Measurements from ENCODE around the gene CNKSR2.

DNA sequence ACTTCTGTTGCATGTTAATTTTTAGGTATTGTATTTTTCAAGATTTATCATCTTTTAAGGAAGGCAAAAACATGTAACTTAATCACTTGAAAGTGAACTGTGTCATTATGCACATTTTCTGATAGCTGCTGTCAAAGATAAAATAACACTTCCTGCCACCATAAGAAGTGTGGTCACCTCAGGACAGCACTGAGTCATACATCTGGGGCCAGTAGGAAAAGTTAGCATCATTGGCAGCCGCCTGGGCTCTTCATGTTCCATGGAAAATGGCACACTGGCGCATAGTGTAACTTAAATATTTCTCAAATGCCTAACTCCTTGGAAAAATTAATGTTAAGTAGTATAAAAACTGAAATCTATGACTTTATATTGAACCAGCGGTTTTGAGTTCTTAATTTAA lies 24.2 kb downstream of the CNKSR2 start:
- TF ChIP-seq EZH2phosphoT487 (IDR thresholded peaks at IDR 0.05; ENCODE audit: insufficient read depth, low read depth) = no peak
- TF ChIP-seq EZH2 (IDR thresholded peaks at IDR 0.05; ENCODE audit: insufficient read depth, poor library complexity, severe bottlenecking) = no peak

Measured in GM23248 (cell line).